Right lobe of liver (tissue), 4 donors: Measurements from ENCODE around the gene HLA-DRB5.

ENCODE experiments used
- CTCF ChIP-seq, 4 donors: fragments of 200-600 bp in 3 of 4; fragments of 450-650 bp in 1 of 4; IDR thresholded peaks; one replicate each; pipeline versions ENCODE4 v1.5.1 to v1.8.0; 2016 to 2022; ENCODE audit warnings: antibody characterized with exemption in 4 of 4, mild to moderate bottlenecking in 2 of 4
- POLR2A ChIP-seq: fragments of 450-650 bp; IDR thresholded peaks from one replicate; pipeline ENCODE4 v1.6.1; 2017; ENCODE audit warnings: antibody characterized with exemption, mild to moderate bottlenecking
- donor health status: DM: no; HTN: no; CAD: no.
- donor health status: DM: no; HTN: no; CAD: no.
- donor health status: DM: no; HTN: yes; CAD: no.

- no peak for TF ChIP-seq POLR2A
- no peak for TF ChIP-seq CTCF (IDR thresholded peaks at IDR 0.05)
These were observed 23.1 kb upstream of the HLA-DRB5 start for GRCh38 chr6:32553037-32553742.
